Mucosa of descending colon (tissue), 3 donors: Measurements from ENCODE around the gene SVOP. TPM values are rescaled to one million over a fixed set of nuclear protein-coding genes. Genes with fewer than 3 reads are reported as not detected.
A peak's percentile ranks its signal among the peaks of the same experiment; 100 is the strongest.

Experiments used
- ATAC-seq: fragments of 200-7000 bp; cut with Tn5 transposase; one replicate; pipeline ENCODE4 v1.9.1; 2020; ENCODE audit warnings: mild to moderate bottlenecking, moderate library complexity
- DNase-seq, 3 donors: peaks; one replicate each; pipeline ENCODE4 v3.0.0-alpha.2; 2020
- H3K36me3 ChIP-seq: fragments of 200-600 bp; one replicate; pipeline ENCODE4 v1.8.0; 2021; ENCODE audit warnings: low read depth, mild to moderate bottlenecking
- H3K4me1 ChIP-seq: fragments of 200-600 bp; one replicate; pipeline ENCODE4 v1.8.0; 2021; ENCODE audit warnings: low read depth, mild to moderate bottlenecking
- H3K4me3 ChIP-seq: fragments of 200-600 bp; one replicate; pipeline ENCODE4 v1.8.0; 2021; ENCODE audit warnings: mild to moderate bottlenecking
- H3K9me3 ChIP-seq: fragments of 200-600 bp; one replicate; pipeline ENCODE4 v1.8.0; 2021; ENCODE audit warnings: mild to moderate bottlenecking
- intact Hi-C, 2 donors: fragments of 100-400 bp; cut with DNase I in 1 of 2; cut with micrococcal nuclease in 1 of 2; formaldehyde crosslinking; loops; one replicate each; pipeline versions ENCODE4 v1.11.0 to v1.11.1; 2022; cut with DNase I, micrococcal nuclease
- total RNA-seq, 3 donors: library from RNA; stranded (reverse); fragmentation: NEBNext Ultra II Directional in 2 of 3; extraction: Animal tissue kit (Norgen Biotek cat#: 25700) in 2 of 3; gene quantifications; one replicate each; pipeline versions ENCODE4 v1.2.1 to v1.2.4, GENCODE V29; 2021 to 2023
- TF ChIP-seq, protein P1 (sequence below): fragments of 200-600 bp; IDR thresholded peaks from one replicate; pipeline ENCODE4 v1.8.0; 2022; ENCODE audit warnings: antibody characterized with exemption, mild to moderate bottlenecking
- donor health status: DM: no; HTN: no; CAD: no; lungs with moderate emphysema.
- donor health status: DM: no; HTN: no; CAD: no.
- donor health status: DM: no; HTN: yes; CAD: no.

SVOP gene
- total RNA-seq, 3 donors from 2014 or later: 0.26 to 1.7 (median 0.31) TPM

DNA sequence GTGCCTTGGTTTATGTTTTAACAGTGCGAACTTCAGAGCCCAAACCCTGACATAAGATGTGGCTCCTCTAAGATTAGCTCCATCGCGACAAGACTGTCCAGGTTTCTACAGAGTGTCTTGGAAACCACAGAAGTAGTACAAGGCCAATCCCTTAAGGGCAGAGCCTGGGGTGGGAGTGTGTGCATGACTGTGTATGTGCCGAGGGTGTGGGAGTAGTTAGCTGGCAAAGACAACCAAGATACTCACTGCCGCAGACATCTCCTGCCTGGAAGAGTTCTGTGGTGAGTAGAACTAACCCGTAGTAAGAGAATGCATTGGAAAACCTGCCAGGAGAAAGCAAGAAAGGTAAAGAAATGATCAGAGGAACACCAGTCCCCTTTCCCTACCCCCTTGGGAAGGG lies 86.9 kb downstream of the SVOP start:
- intact Hi-C loops: no loop called here
- DNase-seq: no peak

DNA sequence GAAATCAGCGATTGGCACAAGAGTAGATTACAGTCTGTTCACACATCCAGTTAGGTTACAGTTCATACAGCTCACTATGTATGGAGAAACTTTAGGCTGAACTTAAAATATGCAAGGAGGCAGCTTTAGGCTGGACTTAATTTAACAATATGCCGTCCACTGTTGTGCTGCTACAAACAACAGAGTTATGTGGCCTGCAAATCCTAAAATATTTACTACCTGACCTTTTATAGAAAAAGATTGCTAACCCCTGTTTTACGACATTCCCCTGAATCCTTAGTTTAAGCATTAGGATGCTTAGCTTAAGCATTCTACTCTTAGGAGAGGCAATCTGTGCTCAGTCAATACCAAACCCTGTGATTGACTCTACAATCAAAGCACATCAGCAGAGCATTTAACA lies 90.1 kb downstream of the SVOP start:
- Histone ChIP-seq H3K4me3 (no peak overlapping the region), H3K4me1 (peaks cover 3% of the 10 kb centered on the region), H3K36me3 (no peaks in the 10 kb centered on the region), H3K9me3 (no peaks in the 10 kb centered on the region)
- TF ChIP-seq, protein P1, sequence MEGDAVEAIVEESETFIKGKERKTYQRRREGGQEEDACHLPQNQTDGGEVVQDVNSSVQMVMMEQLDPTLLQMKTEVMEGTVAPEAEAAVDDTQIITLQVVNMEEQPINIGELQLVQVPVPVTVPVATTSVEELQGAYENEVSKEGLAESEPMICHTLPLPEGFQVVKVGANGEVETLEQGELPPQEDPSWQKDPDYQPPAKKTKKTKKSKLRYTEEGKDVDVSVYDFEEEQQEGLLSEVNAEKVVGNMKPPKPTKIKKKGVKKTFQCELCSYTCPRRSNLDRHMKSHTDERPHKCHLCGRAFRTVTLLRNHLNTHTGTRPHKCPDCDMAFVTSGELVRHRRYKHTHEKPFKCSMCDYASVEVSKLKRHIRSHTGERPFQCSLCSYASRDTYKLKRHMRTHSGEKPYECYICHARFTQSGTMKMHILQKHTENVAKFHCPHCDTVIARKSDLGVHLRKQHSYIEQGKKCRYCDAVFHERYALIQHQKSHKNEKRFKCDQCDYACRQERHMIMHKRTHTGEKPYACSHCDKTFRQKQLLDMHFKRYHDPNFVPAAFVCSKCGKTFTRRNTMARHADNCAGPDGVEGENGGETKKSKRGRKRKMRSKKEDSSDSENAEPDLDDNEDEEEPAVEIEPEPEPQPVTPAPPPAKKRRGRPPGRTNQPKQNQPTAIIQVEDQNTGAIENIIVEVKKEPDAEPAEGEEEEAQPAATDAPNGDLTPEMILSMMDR: no peak
- DNase-seq (no peak), ATAC-seq (peak; percentile 54)
- intact Hi-C loops: no loop called here

More for the DNA sequence above, 86.9 kb downstream of the SVOP start:
- ATAC-seq: no peak
- Histone ChIP-seq H3K9me3 (no peaks in the 10 kb centered on the region), H3K36me3 (no peaks in the 10 kb centered on the region), H3K4me3 (no peak overlapping the region), H3K4me1 (peaks cover 3% of the 10 kb centered on the region)
- TF ChIP-seq, protein P1: no peak

DNA sequence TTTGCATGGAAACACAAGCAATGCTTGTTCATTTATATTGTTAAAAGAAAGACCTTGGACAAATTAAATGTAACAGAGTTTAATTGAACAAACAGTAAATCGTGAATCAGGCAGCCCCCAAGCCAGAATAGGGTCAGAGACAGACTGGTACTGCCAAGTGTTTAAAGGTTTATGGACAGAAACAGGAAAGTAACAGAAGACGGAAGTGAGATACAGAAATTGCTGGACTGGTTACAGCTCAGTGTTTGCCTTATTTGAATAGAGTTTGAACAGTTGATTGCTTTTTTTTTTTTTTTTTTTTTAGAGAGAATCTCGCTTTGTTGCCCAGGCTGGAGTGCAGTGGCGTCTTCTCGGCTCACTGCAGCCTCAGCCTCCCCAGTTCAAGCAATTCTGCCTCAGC lies 90.7 kb downstream of the SVOP start:
- intact Hi-C loops: no loop called here
- DNase-seq: peak in 1 of 3 donors; percentile 42
- ATAC-seq: peak; percentile 95
- H3K4me3 ChIP-seq: no peak overlapping the region
- no peaks in the 10 kb centered on the region for H3K9me3 ChIP-seq
- peaks cover 3% of the 10 kb centered on the region for H3K4me1 ChIP-seq
- H3K36me3 ChIP-seq: no peaks in the 10 kb centered on the region
- TF ChIP-seq, protein P1: no peak

DNA sequence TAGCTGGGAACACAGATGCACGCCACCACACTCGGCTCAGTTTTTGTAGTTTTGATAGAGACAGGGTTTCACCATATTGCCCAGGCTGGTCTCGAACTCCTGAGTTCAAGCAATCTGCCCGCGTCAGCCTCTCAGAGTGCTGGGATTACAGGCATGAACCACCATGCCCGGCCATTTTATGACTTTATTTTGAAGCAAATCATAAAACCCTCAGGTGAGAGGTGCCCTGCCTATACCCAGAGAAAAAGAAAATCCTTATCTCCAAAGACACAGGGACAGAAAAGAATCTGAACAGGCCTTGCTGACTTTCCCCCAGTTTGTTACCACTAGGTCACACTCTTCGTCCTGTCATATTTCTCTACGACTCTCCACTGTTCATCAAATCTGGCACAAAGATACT lies 92.2 kb downstream of the SVOP start:
- intact Hi-C loops: no loop called here

DNA sequence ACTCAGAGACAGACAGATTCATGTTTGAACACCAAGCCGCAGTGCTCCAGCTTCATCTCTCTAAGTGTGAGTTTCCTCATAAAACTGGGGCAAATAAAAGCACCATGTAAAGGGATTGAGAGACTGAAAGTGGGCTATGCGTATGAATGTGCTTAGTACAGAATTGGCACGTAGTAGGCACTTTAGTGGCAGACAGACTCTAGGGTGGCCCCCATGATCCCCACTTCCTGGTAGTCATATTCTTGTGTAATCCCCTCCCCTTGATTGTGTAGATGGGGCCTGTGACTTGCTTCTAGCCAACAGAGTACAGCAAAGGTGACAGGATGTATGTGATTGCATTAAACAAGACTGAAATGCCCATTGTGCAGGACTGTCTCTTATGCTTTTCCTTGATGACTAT lies 98.0 kb downstream of the SVOP start:
- ATAC-seq (no peak), DNase-seq (no peak)
- intact Hi-C loops: no loop called here
- TF ChIP-seq, protein P1: no peak
- no peaks in the 10 kb centered on the region for H3K4me1 ChIP-seq
- no peak overlapping the region for H3K4me3 ChIP-seq
- H3K9me3 ChIP-seq: no peaks in the 10 kb centered on the region
- no peaks in the 10 kb centered on the region for H3K36me3 ChIP-seq

More for the DNA sequence above, 92.2 kb downstream of the SVOP start:
- Histone ChIP-seq H3K36me3 (no peaks in the 10 kb centered on the region), H3K4me1 (peaks cover 3% of the 10 kb centered on the region), H3K9me3 (no peaks in the 10 kb centered on the region), H3K4me3 (no peak overlapping the region)
- no peak for DNase-seq
- TF ChIP-seq, protein P1: no peak
- ATAC-seq: peak; percentile 50

DNA sequence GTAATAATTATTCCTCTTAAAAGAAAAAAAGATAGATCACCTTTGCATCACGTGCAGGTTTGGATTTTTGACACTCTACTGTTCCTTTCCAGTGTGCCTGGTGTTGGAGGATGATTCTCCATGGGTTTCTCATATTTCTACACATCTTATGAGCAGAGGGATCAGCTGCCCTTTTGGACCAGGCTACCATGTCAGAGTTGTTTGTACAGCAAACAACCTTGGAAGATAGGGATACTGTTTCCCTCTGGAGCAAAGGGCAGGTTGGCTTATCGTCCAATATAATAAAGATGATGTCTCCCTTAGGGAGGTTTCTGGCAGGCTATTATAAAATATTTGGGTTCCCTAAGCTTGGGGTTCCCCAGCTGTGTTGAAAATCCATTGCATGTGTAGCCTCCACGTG lies 98.9 kb downstream of the SVOP start:
- intact Hi-C loops: no loop called here
- no peak for DNase-seq
- TF ChIP-seq, protein P1: no peak
- Histone ChIP-seq H3K4me3 (no peak overlapping the region), H3K4me1 (no peaks in the 10 kb centered on the region), H3K9me3 (no peaks in the 10 kb centered on the region), H3K36me3 (no peaks in the 10 kb centered on the region)
- ATAC-seq: peak; percentile 65
